GM19438 (cell line): ENCODE measurements around the gene CLPTM1.

Experiments
- ATAC-seq: cut with Tn5 transposase; IDR thresholded peaks from one replicate; pipeline ENCODE4 v1.9.1; 2021; ENCODE audit warnings: low read depth; ENCODE audit not compliant: unreplicated experiment

Gene CLPTM1

GRCh38 chr19:45005787-45006186 lies 50.6 kb downstream of the CLPTM1 start:
- ATAC-seq = no peak

GRCh38 chr19:45008552-45008951 lies 53.4 kb downstream of the CLPTM1 start:
- no peak for ATAC-seq

- ATAC-seq = no peak
Observed at GRCh38 chr19:45009625-45010255, 54.6 kb downstream of the CLPTM1 start.

GRCh38 chr19:45010306-45010705 lies 55.1 kb downstream of the CLPTM1 start:
- no peak for ATAC-seq

GRCh38 chr19:45011959-45012358 lies 56.8 kb downstream of the CLPTM1 start:
- no peak for ATAC-seq

GRCh38 chr19:45016388-45017314 lies 61.5 kb downstream of the CLPTM1 start:
- ATAC-seq = peak; percentile 59

- ATAC-seq = no peak
Observed at GRCh38 chr19:45019187-45019586, 64.0 kb downstream of the CLPTM1 start.

GRCh38 chr19:45020071-45020470 lies 64.9 kb downstream of the CLPTM1 start:
- no peak for ATAC-seq

- ATAC-seq = no peak
Observed at GRCh38 chr19:45021971-45022370, 66.8 kb downstream of the CLPTM1 start.

GRCh38 chr19:45023048-45023447 lies 67.9 kb downstream of the CLPTM1 start:
- no peak for ATAC-seq

- ATAC-seq = no peak
Observed at GRCh38 chr19:45025264-45025663, 70.1 kb downstream of the CLPTM1 start.

- no peak for ATAC-seq
Observed at GRCh38 chr19:45027371-45027770, 72.2 kb downstream of the CLPTM1 start.

GRCh38 chr19:45030825-45031224 lies 75.6 kb downstream of the CLPTM1 start:
- ATAC-seq = no peak

- no peak for ATAC-seq
Observed at GRCh38 chr19:45032421-45032820, 77.2 kb downstream of the CLPTM1 start.

- ATAC-seq = no peak
Observed at GRCh38 chr19:45035755-45036154, 80.6 kb downstream of the CLPTM1 start.

- no peak for ATAC-seq
Observed at GRCh38 chr19:45037393-45038169, 82.4 kb downstream of the CLPTM1 start.

- ATAC-seq = peak; percentile 88
Observed at GRCh38 chr19:45038931-45039893, 84.0 kb downstream of the CLPTM1 start, which contains the start of gene CLASRP. Gene CLASRP, plus strand, starts transcription at chr19:45039045. Its CDS starts 1,168 bp downstream, at chr19:45040213.

GRCh38 chr19:45040059-45040771 lies 85.0 kb downstream of the CLPTM1 start:
- ATAC-seq = no peak

- ATAC-seq = no peak
Observed at GRCh38 chr19:45041125-45041524, 85.9 kb downstream of the CLPTM1 start.
